Stimulated activated CD8-positive, alpha-beta memory T cell treated with anti-CD3 and anti-CD28 coated beads, Interleukin-2, amount 100 ng/mL, for 48 hours (primary cell): Measurements from ENCODE around the gene BCKDHB.
"Not testable (repeated sequence)": the region's sequence is repeated elsewhere in the genome, so short reads cannot be mapped to it uniquely, and the experiment has no call there.

Source experiments
- DNase-seq, 2 donors: peaks; one replicate each; pipeline ENCODE4 v3.0.0-alpha.2; 2020; ENCODE audit warnings: low read depth in 2 of 2

Gene BCKDHB

GRCh38 chr6:80106418-80107235 is at the start of gene BCKDHB:
TSS of gene BCKDHB (plus strand) at chr6:80106671. CDS start at chr6:80106694, 23 bp downstream.
- DNase-seq = peak; percentile 91 to 93

- DNase-seq = no peak
These were observed 45.7 kb upstream of the BCKDHB start for GRCh38 chr6:80060774-80061173.

- not testable (repeated sequence) for DNase-seq
These were observed 38.3 kb upstream of the BCKDHB start for GRCh38 chr6:80068146-80068545.

- not testable (repeated sequence) for DNase-seq
These were observed 36.0 kb upstream of the BCKDHB start for GRCh38 chr6:80070431-80070830.

- DNase-seq = no peak
These were observed 29.4 kb upstream of the BCKDHB start for GRCh38 chr6:80077067-80077466.

GRCh38 chr6:80088637-80089036 is 17.8 kb upstream of the BCKDHB start:
- DNase-seq = no peak

GRCh38 chr6:80091506-80091905 is 15.0 kb upstream of the BCKDHB start:
- no peak for DNase-seq

GRCh38 chr6:80094017-80094416 is 12.5 kb upstream of the BCKDHB start:
- no peak for DNase-seq

GRCh38 chr6:80095600-80095999 is 10.9 kb upstream of the BCKDHB start:
- DNase-seq = no peak

- no peak for DNase-seq
These were observed 8.1 kb upstream of the BCKDHB start for GRCh38 chr6:80098392-80098791.

GRCh38 chr6:80104520-80104919 is 2.0 kb upstream of the BCKDHB start:
- no peak for DNase-seq

- DNase-seq = no peak
These were observed 476 bp upstream of the BCKDHB start for GRCh38 chr6:80105972-80106417.

- not testable (repeated sequence) for DNase-seq
These were observed 16.1 kb downstream of the BCKDHB start for GRCh38 chr6:80122576-80122975.

GRCh38 chr6:80126657-80127345 is 20.3 kb downstream of the BCKDHB start:
- no peak for DNase-seq

GRCh38 chr6:80129485-80129884 is 23.0 kb downstream of the BCKDHB start:
- no peak for DNase-seq

- DNase-seq = peak in 1 of 2 donors; percentile 1
These were observed 26.5 kb downstream of the BCKDHB start for GRCh38 chr6:80133020-80133419.

- no peak for DNase-seq
These were observed 27.6 kb downstream of the BCKDHB start for GRCh38 chr6:80134065-80134464.

- no peak for DNase-seq
These were observed 36.1 kb downstream of the BCKDHB start for GRCh38 chr6:80142586-80142985.

GRCh38 chr6:80143419-80143937 is 37.0 kb downstream of the BCKDHB start:
- no peak for DNase-seq

GRCh38 chr6:80144753-80145315 is 38.4 kb downstream of the BCKDHB start:
- no peak for DNase-seq

- no peak for DNase-seq
These were observed 39.0 kb downstream of the BCKDHB start for GRCh38 chr6:80145509-80145908.

- DNase-seq = no peak
These were observed 39.5 kb downstream of the BCKDHB start for GRCh38 chr6:80145921-80146320.
